Measurements from ENCODE around the gene DTYMK. TPM values are rescaled to one million over a fixed set of nuclear protein-coding genes. Genes with fewer than 3 reads are reported as not detected.
"Not testable (repeated sequence)": the region's sequence is repeated elsewhere in the genome, so short reads cannot be mapped to it uniquely, and the experiment has no call there.

Gene DTYMK
- total and polyA plus RNA-seq, 2 of the 8 experiments (the other 6 are each of a cell fraction or from before 2014, with no cell fraction given): 58.3 to 69.9 TPM

DNA sequence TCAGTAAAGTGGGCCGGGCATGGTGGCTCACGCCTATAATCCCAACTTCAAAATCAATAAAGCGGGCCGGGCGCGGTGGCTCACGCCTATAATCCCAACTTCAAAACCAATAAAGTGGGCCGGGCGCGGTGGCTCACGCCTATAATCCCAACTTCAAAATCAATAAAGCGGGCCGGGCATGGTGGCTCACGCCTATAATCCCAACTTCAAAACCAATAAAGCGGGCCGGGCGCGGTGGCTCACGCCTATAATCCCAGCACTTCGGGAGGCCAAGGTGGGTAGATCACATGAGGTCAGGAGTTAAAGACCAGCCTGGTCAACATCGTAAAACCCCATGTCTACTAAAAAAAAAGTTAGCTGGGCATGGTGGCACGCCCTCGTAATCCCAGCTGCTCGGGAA is 23.9 kb downstream of the DTYMK start:
- H3K23ac ChIP-seq (ENCODE audit: insufficient read length); H3K79me2 ChIP-seq (ENCODE audit: control insufficient read depth in 1 of 2, insufficient read depth in 2 of 2, low read length in 2 of 2); H2AK5ac ChIP-seq (ENCODE audit: low read depth, low read length); H3K27ac ChIP-seq (ENCODE audit: low read depth, low read length); H4K8ac ChIP-seq (ENCODE audit: extremely low read depth, insufficient read depth, low read length); H2BK120ac ChIP-seq (replicated peaks; ENCODE audit: low read depth, low read length); H2BK12ac ChIP-seq (ENCODE audit: low read depth, low read length); H2BK15ac ChIP-seq (ENCODE audit: low read length); H3K4me3 ChIP-seq (ENCODE audit: extremely low read depth in 1 of 4, insufficient read depth in 2 of 4, low read depth in 3 of 4, low read length in 4 of 4); H3K18ac ChIP-seq (ENCODE audit: extremely low read depth, low read length); FAIRE-seq; H3K4me2 ChIP-seq (ENCODE audit: insufficient read depth in 1 of 2, low read depth in 2 of 2, low read length in 2 of 2); H2BK20ac ChIP-seq (ENCODE audit: low read length); H4K91ac ChIP-seq (replicated peaks; ENCODE audit: insufficient read length, low read length); H3K79me1 ChIP-seq (ENCODE audit: low read depth, low read length); DNase-seq (ENCODE audit: low read depth in 1 of 2, low spot score in 2 of 2); H3K56ac ChIP-seq (replicated peaks; ENCODE audit: insufficient read length, low read depth, low read length); H4K5ac ChIP-seq (ENCODE audit: insufficient read length, low read depth, low read length); H2BK5ac ChIP-seq (ENCODE audit: low read depth, low read length); H3K14ac ChIP-seq (ENCODE audit: insufficient read length); H3K4ac ChIP-seq (replicated peaks; ENCODE audit: insufficient read length, low read depth, low read length); H3K27me3 ChIP-seq (replicated peaks in 1 of 4; ENCODE audit: control insufficient read depth in 3 of 4, extremely low read depth in 1 of 4, insufficient read depth in 3 of 4, low read length in 3 of 4); H2AFZ ChIP-seq (ENCODE audit: low read length); H3K9ac ChIP-seq (replicated peaks in 1 of 4; ENCODE audit: extremely low read depth in 1 of 4, low read depth in 3 of 4, low read length in 3 of 4); H3K23me2 ChIP-seq (ENCODE audit: low read depth, low read length); H3K9me3 ChIP-seq (ENCODE audit: insufficient read depth in 2 of 2, low read depth in 1 of 2, low read length in 1 of 2); H3K4me1 ChIP-seq (replicated peaks in 1 of 4; ENCODE audit: control insufficient read depth in 3 of 4, insufficient read depth in 4 of 4, low read length in 3 of 4): not testable (repeated sequence)
- 91% methylated on average over 20 of the region's 24 CpGs; no CpG with 5 or more reads in 1 of the 2 experiments for WGBS, 2 experiments (ENCODE audit: extremely low coverage in 1 of 2, insufficient coverage in 1 of 2, insufficient read length in 1 of 2, insufficient replicate concordance in 2 of 2, low coverage in 1 of 2, low lambda C conversion rate in 2 of 2, missing lambda C conversion rate in 1 of 2)
- CTCF ChIA-PET (ENCODE audit: partially characterized antibody): interaction anchor here (0.8 to 0.9 kb wide), 2 partner anchors 50 to 420 kb away, joined by 3 read pairs; no protein-coding TSS in a partner anchor
- POLR2A ChIA-PET (ENCODE audit: partially characterized antibody): interaction anchor here (0.7 to 1.1 kb wide), 3 partner anchors 17 to 206 kb away, joined by 3 to 5 read pairs (median 3); no protein-coding TSS in a partner anchor
- Histone ChIP-seq H3K36me3 (ENCODE audit: control insufficient read depth in 2 of 4, insufficient read depth in 4 of 4, low read length in 3 of 4) (peaks cover 3 to 24% (median 13%) of the 10 kb centered on the region in 4 experiments; a peak in 6 of 8 replicates), H4K20me1 (replicated peaks in 1 of 2; ENCODE audit: control insufficient read depth in 1 of 2, insufficient read depth in 2 of 2, low read length in 2 of 2) (peaks cover 14 to 15% of the 10 kb centered on the region in 2 experiments)
